Measurements from ENCODE around the gene REL.

DNA sequence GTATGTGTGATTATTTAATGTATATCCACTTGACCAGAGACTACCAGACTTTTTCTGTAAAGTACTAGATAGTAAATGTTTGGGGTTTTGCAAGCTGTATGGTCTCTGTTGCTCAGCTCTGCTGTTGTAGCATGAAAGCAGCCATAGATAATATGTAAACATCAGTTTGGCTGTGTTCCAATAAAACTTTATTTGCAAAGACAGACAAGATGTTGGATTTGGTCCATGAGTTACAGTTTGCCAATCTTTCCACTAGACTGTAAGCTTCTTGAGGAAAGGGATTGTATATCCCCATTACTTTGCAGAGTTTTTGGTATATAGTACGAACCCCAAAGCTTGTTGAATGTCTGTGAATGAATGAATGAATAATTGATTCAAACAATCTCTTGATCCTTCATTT is 17.2 kb downstream of the REL start:
- TF ChIP-seq CTCF (IDR thresholded peaks at IDR 0.05) = no peak
- TF ChIP-seq POLR2A (IDR thresholded peaks at IDR 0.05) = no peak
- no peak for TF ChIP-seq EP300 (IDR thresholded peaks at IDR 0.05)

Measured in sigmoid colon (tissue), 4 donors.